CD8-positive, alpha-beta memory T cell (primary cell): ENCODE results near the gene C6. TPM values are rescaled to one million over a fixed set of nuclear protein-coding genes. Genes with fewer than 3 reads are reported as not detected.

Source experiments
- CTCF ChIA-PET: fragments of 350-600 bp; sonication (Branson Sonifier 250); formaldehyde crosslinking; loops from one replicate; lab custom pipeline; 2021; ENCODE audit warnings: antibody characterized with exemption; lab: Charles Lee
- POLR2A ChIA-PET: fragments of 350-600 bp; sonication (Branson Sonifier 250); formaldehyde crosslinking; loops from one replicate; lab custom pipeline; 2021; ENCODE audit warnings: antibody characterized with exemption; lab: Charles Lee
- DNase-seq, 5 donors: peaks; one replicate each; pipeline versions ENCODE4 v3.0.0 to v3.0.0-alpha.2; 2020 to 2022; ENCODE audit warnings: mixed read lengths in 1 of 5
- H3K27ac ChIP-seq: one replicate; pipeline ENCODE4 v1.7.0; 2013; ENCODE audit warnings: low read depth, mild to moderate bottlenecking, low read length, moderate library complexity
- H3K27me3 ChIP-seq: 2 replicates; pipeline ENCODE4 v1.7.0; 2013; ENCODE audit warnings: low read length, mild to moderate bottlenecking; ENCODE audit not compliant: insufficient read depth, poor library complexity, severe bottlenecking
- H3K36me3 ChIP-seq: 2 replicates; pipeline ENCODE4 v1.7.0; 2013; ENCODE audit warnings: mild to moderate bottlenecking, low read length, moderate library complexity; ENCODE audit not compliant: insufficient read depth
- H3K4me1 ChIP-seq: 2 replicates; pipeline ENCODE4 v1.7.0; 2013; ENCODE audit warnings: mild to moderate bottlenecking, low read length, moderate library complexity; ENCODE audit not compliant: insufficient read depth
- H3K4me3 ChIP-seq: 2 replicates; pipeline ENCODE4 v1.7.0; 2013; ENCODE audit warnings: mild to moderate bottlenecking, low read length
- H3K9me3 ChIP-seq: 2 replicates; pipeline ENCODE4 v1.7.0; 2013; ENCODE audit warnings: mild to moderate bottlenecking, low read length
- H3K27ac Mint-ChIP-seq, 8 donors: one replicate each; pipeline ENCODE4 v1.8.0; 2020 to 2021; ENCODE audit warnings: mixed read lengths in 8 of 8, mild to moderate bottlenecking in 6 of 8, inconsistent platforms in 3 of 8, moderate library complexity in 3 of 8
- H3K27me3 Mint-ChIP-seq, 2 donors: one replicate each; pipeline ENCODE4 v1.8.0; 2020 to 2021; ENCODE audit warnings: mixed read lengths in 2 of 2, mild to moderate bottlenecking in 1 of 2, moderate library complexity in 1 of 2
- H3K36me3 Mint-ChIP-seq, 3 donors: one replicate each; pipeline ENCODE4 v1.8.0; 2020 to 2021; ENCODE audit warnings: mixed read lengths in 3 of 3, inconsistent platforms in 1 of 3, mild to moderate bottlenecking in 1 of 3
- H3K4me1 Mint-ChIP-seq, 3 donors: one replicate each; pipeline ENCODE4 v1.8.0; 2020 to 2021; ENCODE audit warnings: mixed read lengths in 3 of 3, inconsistent platforms in 1 of 3, mild to moderate bottlenecking in 1 of 3
- H3K4me3 Mint-ChIP-seq, 7 donors: one replicate each; pipeline ENCODE4 v1.8.0; 2020 to 2021; ENCODE audit warnings: mixed read lengths in 7 of 7, mild to moderate bottlenecking in 6 of 7, moderate library complexity in 4 of 7, inconsistent platforms in 2 of 7
- H3K9me3 Mint-ChIP-seq, 5 donors: one replicate each; pipeline ENCODE4 v1.8.0; 2020 to 2022; ENCODE audit warnings: mixed read lengths in 5 of 5, mild to moderate bottlenecking in 3 of 5, moderate library complexity in 2 of 5, inconsistent platforms in 1 of 5
- polyA plus RNA-seq: library from polyadenylated mRNA; unstranded; fragments of 300-500 nt; fragmentation: Illumina TruSeq; gene quantifications from one replicate; pipeline ENCODE4 v1.2.3, GENCODE V29; 2021
- total RNA-seq, 2 experiments: library from RNA; stranded (reverse); gene quantifications; one replicate each; pipeline ENCODE4 v1.2.3, GENCODE V29; 2021

C6 gene
- total and polyA plus RNA-seq, 3 experiments from 2014 or later, result not detected

- no peaks in the 10 kb centered on the region for H3K4me1 ChIP-seq
- no peak for DNase-seq
- H3K4me3 Mint-ChIP-seq, result no peak overlapping the region
- no peak overlapping the region for H3K4me3 ChIP-seq
- no peaks in the 10 kb centered on the region for H3K9me3 ChIP-seq
- no peaks in the 10 kb centered on the region for H3K4me1 Mint-ChIP-seq
- H3K9me3 Mint-ChIP-seq, result peaks cover 0 to 6% (median 0%) of the 10 kb centered on the region in 5 donors
- no peak overlapping the region for H3K27ac Mint-ChIP-seq
- H3K27me3 ChIP-seq, result no peaks in the 10 kb centered on the region
- no peak overlapping the region for H3K27ac ChIP-seq
- peaks cover 0 to 3% of the 10 kb centered on the region in 2 donors for H3K27me3 Mint-ChIP-seq
- ChIA-PET POLR2A (no interaction called here), CTCF (no interaction called here)
- no peaks in the 10 kb centered on the region for H3K36me3 Mint-ChIP-seq
- no peaks in the 10 kb centered on the region for H3K36me3 ChIP-seq
Measured at GRCh38 chr5:41112486-41113455, 100.6 kb downstream of the C6 start.

DNA sequence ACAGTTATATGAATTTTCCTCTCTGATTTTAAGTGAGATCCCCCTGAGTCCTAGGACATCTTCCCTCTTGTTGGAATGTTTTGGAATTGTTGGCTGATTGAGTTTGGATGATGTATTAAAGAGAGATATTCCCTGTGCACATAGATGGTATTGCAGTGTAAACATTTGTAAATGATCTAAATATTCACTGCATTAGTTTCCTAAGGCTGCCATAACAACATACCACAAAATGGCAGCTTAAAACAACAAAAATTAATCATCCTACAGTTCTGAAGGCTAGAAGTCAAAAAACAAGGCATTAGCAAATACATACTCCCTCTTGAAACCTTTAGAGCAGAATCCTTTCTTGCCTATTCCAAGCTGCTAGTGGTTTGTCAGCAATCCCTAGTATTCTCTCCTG, 104.1 kb downstream of the C6 start:
- Histone ChIP-seq H3K4me3 (no peak overlapping the region), H3K27ac (no peak overlapping the region), H3K27me3 (no peaks in the 10 kb centered on the region), H3K36me3 (no peaks in the 10 kb centered on the region), H3K4me1 (no peaks in the 10 kb centered on the region), H3K9me3 (no peaks in the 10 kb centered on the region)
- Mint-ChIP-seq H3K4me1 (no peaks in the 10 kb centered on the region), H3K36me3 (no peaks in the 10 kb centered on the region), H3K27me3 (no peaks in the 10 kb centered on the region), H3K27ac (no peak overlapping the region), H3K9me3 (peaks cover 0 to 4% (median 0%) of the 10 kb centered on the region in 5 donors), H3K4me3 (no peak overlapping the region)
- no peak for DNase-seq
- POLR2A ChIA-PET, result no interaction called here
- CTCF ChIA-PET, result no interaction called here

- Mint-ChIP-seq H3K27ac (no peak overlapping the region), H3K36me3 (no peaks in the 10 kb centered on the region), H3K4me1 (no peaks in the 10 kb centered on the region), H3K4me3 (no peak overlapping the region), H3K9me3 (no peaks in the 10 kb centered on the region), H3K27me3 (no peaks in the 10 kb centered on the region)
- Histone ChIP-seq H3K27ac (no peak overlapping the region), H3K4me1 (no peaks in the 10 kb centered on the region), H3K36me3 (no peaks in the 10 kb centered on the region), H3K27me3 (no peaks in the 10 kb centered on the region), H3K9me3 (no peaks in the 10 kb centered on the region), H3K4me3 (no peak overlapping the region)
- DNase-seq, result no peak
- CTCF ChIA-PET, result no interaction called here
- POLR2A ChIA-PET, result no interaction called here
Measured at GRCh38 chr5:41102341-41102740, 111.0 kb downstream of the C6 start.

DNA sequence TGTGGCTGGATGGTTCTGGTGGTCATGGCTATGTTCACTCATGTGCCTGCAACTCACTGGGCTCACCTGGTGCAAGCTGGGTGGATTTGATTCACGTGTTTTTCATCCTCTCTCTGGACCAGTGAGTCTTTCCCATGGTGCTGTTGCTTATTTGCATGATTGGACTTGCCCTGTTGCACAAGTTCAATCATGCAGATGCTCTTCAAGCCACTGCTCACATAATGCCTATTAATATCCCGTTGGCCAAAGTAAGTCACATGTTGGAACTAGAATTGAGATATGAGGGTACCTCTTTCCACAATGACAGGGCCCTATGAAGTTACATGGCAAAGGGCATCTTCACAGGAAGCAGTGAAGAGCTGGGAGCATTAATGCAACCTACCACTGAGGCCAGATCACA, 115.7 kb downstream of the C6 start:
- H3K9me3 ChIP-seq, result no peaks in the 10 kb centered on the region
- no peaks in the 10 kb centered on the region for H3K4me1 ChIP-seq
- CTCF ChIA-PET, result no interaction called here
- POLR2A ChIA-PET, result no interaction called here
- no peaks in the 10 kb centered on the region for H3K36me3 ChIP-seq
- H3K4me1 Mint-ChIP-seq, result no peaks in the 10 kb centered on the region
- no peaks in the 10 kb centered on the region for H3K27me3 Mint-ChIP-seq
- no peak overlapping the region for H3K4me3 Mint-ChIP-seq
- no peak overlapping the region for H3K27ac Mint-ChIP-seq
- no peak for DNase-seq
- H3K36me3 Mint-ChIP-seq, result no peaks in the 10 kb centered on the region
- H3K27ac ChIP-seq, result no peak overlapping the region
- no peaks in the 10 kb centered on the region for H3K9me3 Mint-ChIP-seq
- no peak overlapping the region for H3K4me3 ChIP-seq
- no peaks in the 10 kb centered on the region for H3K27me3 ChIP-seq

GRCh38 chr5:41095324-41096101, 117.8 kb downstream of the C6 start:
- Mint-ChIP-seq H3K4me1 (no peaks in the 10 kb centered on the region), H3K4me3 (no peak overlapping the region), H3K27ac (no peak overlapping the region), H3K36me3 (no peaks in the 10 kb centered on the region), H3K27me3 (no peaks in the 10 kb centered on the region), H3K9me3 (peaks cover 0 to 6% (median 4%) of the 10 kb centered on the region in 5 donors)
- Histone ChIP-seq H3K27ac (no peak overlapping the region), H3K9me3 (no peaks in the 10 kb centered on the region), H3K4me3 (no peak overlapping the region), H3K4me1 (no peaks in the 10 kb centered on the region), H3K27me3 (no peaks in the 10 kb centered on the region), H3K36me3 (no peaks in the 10 kb centered on the region)
- DNase-seq, result no peak
- ChIA-PET CTCF (no interaction called here), POLR2A (no interaction called here)

DNA sequence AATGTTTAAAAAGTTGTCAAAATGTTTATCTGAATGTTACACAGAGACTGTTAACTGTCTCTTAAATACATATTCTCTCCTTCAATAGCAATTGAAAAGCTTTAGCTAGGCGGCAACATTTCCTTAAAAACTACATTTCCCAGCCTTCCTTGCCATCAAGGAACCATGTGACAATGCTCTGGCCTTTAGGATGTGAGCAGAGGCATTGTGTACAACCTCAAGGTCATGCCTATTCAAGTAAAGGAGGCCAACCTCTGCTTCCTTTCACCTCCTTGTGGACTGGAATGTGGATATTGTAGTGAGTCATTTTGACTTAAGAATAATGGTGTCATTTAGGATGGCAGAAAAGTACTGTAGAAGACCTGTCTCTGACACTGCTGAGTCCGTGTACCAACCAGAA, 118.5 kb downstream of the C6 start:
- H3K27ac Mint-ChIP-seq, result no peak overlapping the region
- no peak overlapping the region for H3K4me3 Mint-ChIP-seq
- no peak for DNase-seq
- H3K36me3 Mint-ChIP-seq, result no peaks in the 10 kb centered on the region
- peaks cover 0 to 6% (median 4%) of the 10 kb centered on the region in 5 donors for H3K9me3 Mint-ChIP-seq
- H3K27ac ChIP-seq, result no peak overlapping the region
- no peaks in the 10 kb centered on the region for H3K27me3 ChIP-seq
- ChIA-PET CTCF (no interaction called here), POLR2A (no interaction called here)
- no peak overlapping the region for H3K4me3 ChIP-seq
- H3K9me3 ChIP-seq, result no peaks in the 10 kb centered on the region
- no peaks in the 10 kb centered on the region for H3K36me3 ChIP-seq
- no peaks in the 10 kb centered on the region for H3K27me3 Mint-ChIP-seq
- no peaks in the 10 kb centered on the region for H3K4me1 Mint-ChIP-seq
- no peaks in the 10 kb centered on the region for H3K4me1 ChIP-seq

DNA sequence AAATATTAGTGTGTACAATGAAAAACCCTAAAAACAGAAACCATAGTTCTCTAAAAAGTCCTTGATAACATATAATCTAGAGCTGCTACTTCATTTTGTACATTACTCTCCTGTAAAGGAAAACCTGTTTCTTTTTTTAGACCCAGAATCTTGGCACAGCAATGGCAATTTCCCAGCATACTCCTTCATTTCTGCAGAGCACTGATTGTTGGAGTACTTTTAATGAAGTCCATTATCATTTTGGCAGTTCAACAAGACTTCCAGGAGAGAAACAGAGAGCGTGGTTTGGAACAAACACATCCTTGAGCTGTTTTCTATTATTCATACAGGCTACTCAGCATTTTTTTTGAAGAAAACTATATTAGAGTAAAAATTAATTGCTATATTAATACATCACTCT, 119.5 kb downstream of the C6 start:
- Histone ChIP-seq H3K4me1 (no peaks in the 10 kb centered on the region), H3K4me3 (no peak overlapping the region), H3K36me3 (no peaks in the 10 kb centered on the region), H3K27ac (no peak overlapping the region), H3K27me3 (no peaks in the 10 kb centered on the region), H3K9me3 (no peaks in the 10 kb centered on the region)
- H3K9me3 Mint-ChIP-seq, result peaks cover 0 to 6% (median 4%) of the 10 kb centered on the region in 5 donors
- POLR2A ChIA-PET, result no interaction called here
- DNase-seq, result no peak
- CTCF ChIA-PET, result no interaction called here
- H3K27ac Mint-ChIP-seq, result no peak overlapping the region
- no peaks in the 10 kb centered on the region for H3K4me1 Mint-ChIP-seq
- H3K36me3 Mint-ChIP-seq, result no peaks in the 10 kb centered on the region
- H3K4me3 Mint-ChIP-seq, result no peak overlapping the region
- H3K27me3 Mint-ChIP-seq, result no peaks in the 10 kb centered on the region
